HG03342 (cell line): ENCODE measurements around the gene C1orf21.
A peak's percentile ranks its signal among the peaks of the same experiment; 100 is the strongest.
"Not testable (repeated sequence)": the region's sequence is repeated elsewhere in the genome, so short reads cannot be mapped to it uniquely, and the experiment has no call there.

Source experiments
- ATAC-seq: cut with Tn5 transposase; IDR thresholded peaks from one replicate; pipeline ENCODE4 v1.9.1; 2021; ENCODE audit warnings: mild to moderate bottlenecking, moderate library complexity; ENCODE audit not compliant: unreplicated experiment

Gene C1orf21, protein sequence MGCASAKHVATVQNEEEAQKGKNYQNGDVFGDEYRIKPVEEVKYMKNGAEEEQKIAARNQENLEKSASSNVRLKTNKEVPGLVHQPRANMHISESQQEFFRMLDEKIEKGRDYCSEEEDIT

DNA sequence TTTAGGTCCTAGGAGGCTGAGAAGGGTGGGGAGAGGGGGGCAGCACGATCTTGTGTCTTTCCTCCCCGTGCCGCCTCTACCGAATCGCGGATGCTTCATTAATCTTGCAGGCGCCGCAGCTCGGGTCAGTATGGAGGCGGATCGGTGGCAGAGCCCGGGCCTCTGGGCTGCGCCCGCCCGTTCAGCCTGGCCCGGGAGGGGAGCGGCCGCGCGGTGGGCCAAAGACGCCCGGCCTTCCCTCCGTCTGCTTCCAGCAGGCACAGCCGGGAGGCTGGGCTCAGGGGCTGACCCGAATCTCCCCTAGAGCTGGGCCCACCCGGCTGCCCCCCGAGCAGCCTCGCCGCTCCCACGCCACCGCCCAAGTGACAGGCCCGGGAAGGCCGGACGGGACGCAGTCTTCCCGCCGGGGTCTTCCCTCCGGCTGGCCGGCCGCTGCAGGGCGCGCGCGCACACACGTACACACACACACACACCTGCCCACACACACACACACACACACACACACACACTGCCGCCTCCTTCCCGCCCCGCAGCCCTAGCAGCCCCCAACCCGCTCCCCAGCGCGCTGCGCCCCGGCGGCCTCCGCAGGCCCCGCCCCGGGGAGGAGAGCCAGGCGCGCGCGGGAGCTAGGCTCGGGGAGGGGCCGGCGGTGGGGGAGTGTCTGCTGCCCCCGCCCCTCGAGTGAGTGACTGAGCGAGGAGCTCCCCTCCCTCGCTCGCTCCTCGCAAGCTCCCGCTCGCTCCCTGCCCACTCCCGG, at the start of gene C1orf21:
Gene C1orf21, plus strand, starts transcription at position 718 of the 757 bp plus-strand sequence. CDS start 90,481 bp downstream, outside the sequence.
- peak; percentile 83 for ATAC-seq

- not testable (repeated sequence) for ATAC-seq
These were observed 49.0 kb upstream of the C1orf21 start for GRCh38 chr1:184337865-184338264.

DNA sequence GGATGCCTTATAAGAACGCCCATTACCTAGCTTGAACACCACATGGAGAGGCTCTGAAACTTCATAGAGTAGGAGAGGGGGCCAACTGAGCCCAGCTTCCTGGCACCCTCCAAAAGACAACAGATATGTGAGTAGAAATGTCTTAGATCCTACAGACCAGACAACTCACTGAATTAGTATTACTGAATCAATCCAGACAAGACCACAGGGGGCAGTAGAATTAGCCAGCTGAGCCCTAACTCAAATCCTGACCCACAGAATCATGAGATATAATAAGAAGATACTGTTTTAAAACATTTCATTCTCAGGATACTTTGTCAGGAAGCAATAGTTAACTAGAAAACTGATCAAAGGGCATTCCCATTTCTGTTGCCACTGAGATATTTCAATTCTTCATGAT, 45.8 kb upstream of the C1orf21 start:
- no peak for ATAC-seq

- ATAC-seq: no peak
These were observed 36.3 kb upstream of the C1orf21 start for GRCh38 chr1:184350573-184350972.

- no peak for ATAC-seq
These were observed 35.3 kb upstream of the C1orf21 start for GRCh38 chr1:184351416-184351975.

DNA sequence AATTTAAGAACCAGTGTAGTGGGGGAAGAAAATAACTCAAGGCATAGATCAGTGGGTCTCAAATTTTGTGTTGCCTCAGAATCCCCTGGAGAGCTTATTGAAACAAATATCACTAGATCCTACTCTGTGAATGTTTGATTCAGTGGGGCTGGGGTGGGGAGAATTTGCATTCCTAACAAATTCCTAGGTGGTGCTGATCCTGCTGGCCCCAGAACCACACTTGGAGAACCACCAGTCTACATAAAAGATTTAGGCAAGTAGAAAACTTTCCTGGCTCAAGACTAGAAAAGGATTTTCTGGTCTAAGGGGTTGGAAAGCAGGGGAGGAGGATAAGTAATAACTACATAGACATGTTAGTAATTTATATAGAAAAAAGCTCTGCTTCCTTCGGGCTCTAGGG, 34.1 kb upstream of the C1orf21 start:
- no peak for ATAC-seq

DNA sequence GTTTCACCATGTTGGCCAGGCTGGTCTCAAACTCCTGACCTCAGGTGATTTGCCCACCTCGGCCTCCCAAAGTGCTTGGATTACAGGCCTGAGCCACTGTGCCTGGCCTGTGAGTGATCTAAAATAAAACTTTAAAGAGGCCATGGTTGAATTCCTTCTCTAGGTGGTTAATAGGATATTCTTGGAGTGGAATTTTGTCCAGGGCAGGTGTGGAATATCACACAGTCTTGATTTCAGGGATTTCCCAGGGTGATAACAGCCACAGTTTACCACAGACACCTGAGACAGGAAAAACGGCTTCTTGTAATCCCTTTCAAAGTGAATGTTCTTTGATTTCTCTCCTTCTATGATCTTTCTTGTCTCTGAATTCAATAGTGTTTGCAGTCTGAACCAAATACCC, 32.1 kb upstream of the C1orf21 start:
- no peak for ATAC-seq

DNA sequence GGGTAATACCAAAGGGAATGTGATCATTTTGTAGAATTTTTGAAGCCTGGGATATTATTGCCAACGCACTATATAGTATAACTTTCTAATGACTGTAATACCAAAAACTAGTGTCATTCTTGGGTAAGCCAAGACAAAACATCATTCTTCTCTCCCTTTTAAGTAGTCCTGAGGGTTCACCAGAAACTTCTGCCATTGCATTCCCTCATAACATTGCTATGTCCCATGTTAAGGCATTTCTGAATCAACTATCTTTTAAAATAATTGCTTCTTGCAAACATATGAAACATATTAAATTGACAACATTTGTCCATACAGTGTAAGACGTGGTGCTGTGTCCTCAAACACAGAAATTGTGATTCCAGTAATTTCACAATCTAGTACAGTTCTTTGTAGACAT, 29.9 kb upstream of the C1orf21 start:
- ATAC-seq: no peak

DNA sequence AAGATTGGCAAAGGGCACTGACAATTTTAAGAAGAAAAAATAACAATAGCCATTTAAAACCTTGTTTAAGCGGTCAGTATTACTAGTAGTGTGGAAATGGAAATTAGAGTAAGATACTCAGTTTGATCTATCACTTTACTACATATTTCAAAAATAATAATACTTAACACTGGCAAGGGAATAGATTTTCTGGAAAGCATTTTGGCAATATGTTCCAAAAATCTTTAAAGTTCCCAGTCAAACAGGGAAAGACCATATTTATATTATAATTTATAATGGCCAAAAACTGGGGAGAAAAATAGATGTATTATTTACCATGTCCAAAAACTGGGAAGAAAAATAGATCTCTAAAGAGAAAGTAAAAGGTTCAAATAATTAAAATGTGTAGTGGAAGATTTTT, 28.6 kb upstream of the C1orf21 start:
- no peak for ATAC-seq

DNA sequence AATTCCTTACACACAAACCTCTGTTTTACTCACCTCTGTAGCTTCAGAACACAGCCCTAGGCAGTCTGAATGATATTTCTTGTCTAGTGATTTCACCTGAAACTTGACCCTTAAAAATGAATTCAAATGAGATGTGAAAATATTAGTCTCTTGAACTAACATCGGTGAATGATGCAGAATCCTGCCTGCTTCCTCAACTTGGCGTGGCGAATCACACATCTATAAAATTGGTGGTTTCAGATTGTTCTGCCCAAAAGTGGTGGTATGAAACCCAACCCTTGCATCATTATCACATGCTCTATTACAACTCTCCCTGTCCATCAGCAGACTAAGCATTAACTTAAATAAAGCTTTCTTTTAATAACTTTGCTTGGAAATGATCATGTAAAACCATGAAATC, 26.9 kb upstream of the C1orf21 start:
- ATAC-seq: no peak

DNA sequence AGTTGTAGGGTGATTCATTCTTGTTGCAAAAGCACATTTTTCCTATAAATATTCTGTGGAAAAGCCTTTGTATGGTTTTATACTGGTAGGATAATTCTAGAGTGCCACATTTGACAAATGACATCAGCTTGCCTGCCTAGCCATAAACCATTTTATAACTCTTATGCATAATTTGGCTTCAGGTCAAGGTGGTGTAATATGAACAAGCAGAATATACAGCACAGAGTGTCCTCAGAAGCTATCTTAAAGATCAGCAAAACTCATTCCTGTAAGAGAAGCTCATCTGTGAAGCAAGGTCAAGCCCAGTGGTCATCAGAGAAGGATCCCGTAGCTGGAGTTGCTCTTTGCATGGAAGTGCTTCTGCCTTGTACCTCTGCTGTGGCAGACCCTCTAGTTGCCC, 24.0 kb upstream of the C1orf21 start:
- no peak for ATAC-seq

DNA sequence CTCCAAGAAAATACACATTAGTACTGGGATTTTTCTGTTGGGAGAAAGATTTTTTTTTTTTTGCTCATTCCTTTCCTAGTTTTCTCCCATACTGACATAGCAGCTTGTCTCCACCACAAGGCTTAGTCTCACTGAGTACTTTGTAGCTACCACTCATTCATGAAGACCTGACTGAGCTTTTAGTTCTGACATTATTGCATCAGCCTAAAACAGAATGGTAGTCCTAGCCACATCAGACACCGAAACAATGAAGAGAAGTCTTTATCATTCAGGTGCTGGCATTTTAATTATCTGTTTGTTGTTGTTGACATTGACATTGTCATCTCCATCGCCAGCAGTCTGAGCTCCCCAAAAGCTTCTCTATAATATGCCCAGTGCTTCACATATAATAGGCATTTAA, 21.1 kb upstream of the C1orf21 start:
- ATAC-seq: no peak

GRCh38 chr1:184366997-184367396, 19.8 kb upstream of the C1orf21 start:
- ATAC-seq: no peak

- ATAC-seq: no peak
These were observed 19.3 kb upstream of the C1orf21 start for GRCh38 chr1:184367427-184368038.

DNA sequence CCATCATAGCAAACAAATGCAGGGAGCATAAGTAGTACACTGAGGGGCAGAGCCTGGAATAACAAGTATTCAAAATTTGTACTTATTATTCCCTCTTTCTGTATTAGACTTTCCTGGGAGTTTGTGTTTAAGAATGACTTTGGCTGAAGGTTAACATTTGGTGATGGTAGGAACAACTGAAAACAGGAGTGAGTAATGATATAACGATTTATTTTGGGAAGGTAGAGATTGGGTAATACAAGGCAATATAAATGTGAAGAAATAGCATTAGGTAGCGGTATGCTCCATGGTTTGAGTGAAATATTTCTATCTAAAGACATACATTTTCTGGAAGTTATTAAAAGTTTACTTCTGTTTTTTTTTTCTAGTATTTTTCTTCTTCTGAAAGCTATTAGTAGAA, 18.5 kb upstream of the C1orf21 start:
- ATAC-seq: no peak

DNA sequence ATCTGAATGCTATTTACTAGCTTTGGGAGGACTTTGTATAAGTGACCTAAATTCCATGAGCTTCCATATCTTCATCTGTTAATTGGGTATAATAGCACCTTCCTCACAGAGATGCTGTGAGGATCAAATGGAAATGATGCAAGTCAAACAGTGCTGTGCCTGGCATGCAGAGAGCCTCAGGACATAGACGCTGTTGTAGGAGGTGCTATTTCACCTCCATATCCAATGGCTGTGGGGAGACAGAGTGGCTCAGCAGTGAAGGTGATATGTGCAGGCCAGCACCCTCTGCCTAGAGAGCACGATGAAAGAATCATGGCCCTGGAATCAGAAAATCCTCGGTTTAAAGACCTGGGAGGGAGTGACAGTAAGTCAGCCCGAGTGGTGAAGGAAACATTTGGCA, 16.0 kb upstream of the C1orf21 start:
- no peak for ATAC-seq

DNA sequence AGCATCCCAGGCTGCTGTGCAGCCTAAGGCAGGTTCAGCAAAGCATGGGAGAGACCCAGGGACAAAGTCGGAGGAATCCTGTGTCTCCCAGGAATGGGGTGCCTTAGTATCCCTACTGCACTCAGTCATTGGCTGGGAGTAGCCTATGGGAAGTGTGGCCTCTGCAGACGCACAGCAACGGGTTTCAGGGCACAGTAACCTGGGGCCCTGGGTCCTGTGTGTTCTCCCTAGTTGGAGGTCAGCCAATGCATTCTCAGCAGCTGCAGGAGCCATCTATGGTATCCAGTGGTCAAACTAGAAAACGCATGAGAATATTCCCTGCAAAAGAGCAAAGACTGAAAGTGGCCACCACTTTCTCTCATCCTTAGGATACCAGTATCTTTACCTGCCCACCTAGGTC, 13.7 kb upstream of the C1orf21 start:
- no peak for ATAC-seq

- ATAC-seq: no peak
These were observed 10.5 kb upstream of the C1orf21 start for GRCh38 chr1:184376369-184376768.

GRCh38 chr1:184379111-184379752, 7.6 kb upstream of the C1orf21 start:
- ATAC-seq: no peak

- no peak for ATAC-seq
These were observed 6.4 kb upstream of the C1orf21 start for GRCh38 chr1:184380468-184380867.

DNA sequence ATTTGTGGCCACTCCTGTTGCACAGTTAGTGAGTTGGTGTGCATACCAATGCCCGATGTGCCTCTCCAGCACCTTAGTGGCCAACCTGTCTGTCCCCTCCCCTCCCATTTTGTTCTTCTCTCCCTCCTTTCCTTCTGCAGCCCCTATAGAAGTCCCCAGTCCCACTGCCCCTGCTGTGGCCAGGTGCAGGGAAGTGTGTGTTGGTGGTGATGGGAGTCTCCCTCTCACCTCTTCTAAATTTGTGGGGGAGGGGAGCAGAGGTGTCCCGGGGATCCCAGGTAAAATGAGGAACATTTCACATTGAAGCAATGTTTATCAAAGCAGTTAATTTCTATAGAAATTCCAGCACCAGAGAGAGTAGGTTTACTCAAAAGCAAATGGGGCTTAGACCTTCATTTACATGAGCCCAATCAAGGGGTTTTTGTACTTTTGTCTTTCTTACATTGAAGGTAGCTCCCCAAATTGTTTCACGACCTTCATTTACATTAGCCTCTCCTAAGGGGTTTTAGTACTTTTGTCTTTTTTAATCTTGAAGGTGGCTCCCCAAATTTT, 3.0 kb upstream of the C1orf21 start:
- ATAC-seq: no peak
